HG02885 (cell line): ENCODE data around the gene ZNF462.

Source experiments
- ATAC-seq: cut with Tn5 transposase; IDR thresholded peaks from one replicate; pipeline ENCODE4 v1.9.1; 2021; ENCODE audit warnings: mild to moderate bottlenecking; ENCODE audit not compliant: unreplicated experiment, poor library complexity

Gene ZNF462

DNA sequence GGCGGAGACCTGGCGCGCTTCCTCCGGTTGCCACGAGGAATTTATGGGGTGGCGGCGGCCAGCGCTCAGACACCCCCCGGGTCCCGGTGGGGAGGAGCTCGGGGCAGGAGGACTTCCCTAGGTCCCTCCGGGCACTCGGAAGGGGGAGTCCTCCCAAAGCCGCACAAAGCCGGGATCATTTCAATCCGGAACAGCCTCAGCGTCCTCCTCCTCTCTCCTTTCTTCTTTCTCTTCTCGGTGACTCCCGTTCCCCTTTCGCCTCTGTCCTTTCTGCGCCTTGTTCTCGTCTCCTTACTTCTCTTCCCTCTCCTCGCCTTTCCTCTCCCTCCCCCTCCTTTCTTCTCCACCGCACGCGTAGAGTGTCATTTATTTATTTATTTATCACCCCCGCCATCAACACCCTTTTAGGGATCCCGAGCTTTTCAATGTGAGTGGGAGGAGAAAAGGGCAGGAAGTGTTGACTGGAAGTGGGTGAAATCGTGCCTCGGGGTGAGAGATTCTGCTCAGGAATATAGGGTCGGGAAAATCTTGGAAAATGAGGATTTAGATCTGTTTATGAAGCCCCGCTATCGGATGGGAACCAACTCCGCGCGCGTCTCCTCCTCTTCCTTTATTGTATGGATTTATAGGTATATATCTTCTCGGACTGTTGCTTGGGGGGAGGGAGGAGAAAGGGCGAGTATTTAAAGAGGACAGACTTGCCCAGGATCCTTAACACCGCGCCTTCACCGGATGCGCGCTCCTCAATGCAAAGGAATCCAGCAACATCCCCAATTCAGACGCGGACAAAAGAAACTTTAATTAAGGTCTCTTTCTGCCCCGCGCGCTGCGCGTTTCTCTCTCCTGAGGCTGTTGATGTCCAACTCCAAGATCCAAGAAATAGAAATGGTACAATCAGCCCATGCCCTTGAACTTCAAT is 2.0 kb upstream of the ZNF462 start:
- ATAC-seq = no peak

DNA sequence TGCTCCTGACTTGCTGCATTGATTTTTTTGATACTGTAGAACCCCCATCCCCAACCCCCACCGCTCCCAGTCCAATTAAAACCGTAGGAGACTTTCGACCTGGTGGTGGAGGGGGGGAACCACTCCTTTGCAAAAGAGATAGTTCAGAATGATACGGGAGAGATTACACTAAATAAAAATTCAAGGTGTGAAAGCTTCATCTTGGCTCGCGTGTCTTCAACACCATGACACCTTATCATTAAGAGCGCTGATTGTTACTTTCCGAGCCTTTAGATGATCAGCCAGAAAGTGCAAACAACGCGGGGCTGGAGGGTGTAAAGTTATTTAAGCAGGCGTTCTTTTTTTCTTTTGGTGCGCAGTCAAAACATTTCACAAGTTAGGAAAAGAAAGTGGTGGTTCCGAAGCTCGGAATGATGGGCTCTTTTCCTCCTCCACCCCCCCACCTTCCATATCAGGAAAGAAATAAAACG is 1.3 kb upstream of the ZNF462 start:
- ATAC-seq = no peak

DNA sequence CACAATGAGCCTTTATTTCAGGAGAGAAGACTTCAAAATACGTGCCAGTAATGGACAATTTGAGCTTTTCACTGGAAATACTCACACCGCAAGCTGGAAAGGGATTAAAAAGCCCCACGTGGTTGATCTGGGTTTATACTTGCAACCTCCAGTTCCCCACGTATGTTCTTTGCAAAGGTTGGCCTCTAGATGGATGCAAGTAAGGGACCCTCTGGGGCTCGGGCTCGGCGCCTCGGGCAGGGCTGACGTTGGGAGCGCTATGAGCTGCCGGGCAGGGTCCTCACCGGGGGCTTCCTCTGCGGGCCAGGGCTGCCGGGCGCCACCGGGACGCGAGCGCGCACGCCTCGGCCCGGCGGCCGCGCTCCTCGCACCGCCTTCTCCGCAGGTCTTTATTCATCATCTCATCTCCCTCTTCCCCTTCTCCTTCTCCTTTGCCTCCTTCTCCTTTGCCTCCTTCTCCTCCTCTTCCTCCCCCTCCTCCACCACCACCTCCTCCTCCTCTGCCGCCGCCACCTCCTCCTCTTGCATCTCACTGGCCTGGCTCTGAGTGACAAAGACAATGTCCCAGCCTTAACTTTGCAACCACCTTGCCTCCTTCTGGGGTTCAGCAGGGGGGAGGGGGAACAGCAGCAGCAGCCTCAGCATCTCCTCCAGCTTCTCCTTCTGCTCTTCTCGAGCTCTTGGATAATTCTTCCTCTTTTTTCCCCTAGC is 701 bp upstream of the ZNF462 start:
- no peak for ATAC-seq

DNA sequence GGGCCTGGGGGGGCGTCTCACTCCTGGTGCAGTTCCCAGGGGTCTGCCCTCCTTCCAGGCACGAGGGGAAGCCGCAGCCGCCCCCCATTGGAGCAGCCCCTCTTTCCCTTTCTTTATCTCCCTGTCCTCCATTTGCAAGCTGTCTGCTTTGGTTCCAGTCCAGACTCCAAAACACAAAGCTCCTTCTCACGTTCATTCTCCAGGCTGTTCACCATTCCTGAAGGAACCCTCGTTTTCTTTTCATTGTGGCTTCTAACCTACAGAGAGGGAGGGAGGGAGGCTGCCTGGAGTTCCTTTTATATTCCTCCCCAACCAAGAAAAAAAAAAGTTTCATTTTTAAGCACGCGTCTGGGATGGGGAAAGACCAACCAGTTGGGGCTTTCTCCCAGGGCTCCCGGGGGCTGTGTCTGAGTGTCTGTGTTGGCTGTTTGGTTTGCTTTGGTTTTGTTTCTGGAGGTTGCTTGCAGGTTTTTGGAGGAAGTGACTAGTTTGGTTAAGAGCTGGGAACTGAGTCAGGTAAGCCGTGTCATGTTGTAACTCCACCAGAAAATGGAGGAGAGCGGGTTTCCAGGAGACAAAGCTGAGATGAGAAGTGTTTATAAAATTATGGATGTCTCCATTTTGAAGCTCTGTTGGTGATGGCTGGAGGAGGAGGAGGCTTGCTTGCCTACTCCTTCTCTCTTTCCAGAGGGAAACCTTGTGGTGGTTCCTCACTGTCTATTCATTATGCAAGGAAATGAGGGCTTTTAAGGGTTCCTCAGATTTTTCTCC is 1.6 kb downstream of the ZNF462 start:
- ATAC-seq = no peak

DNA sequence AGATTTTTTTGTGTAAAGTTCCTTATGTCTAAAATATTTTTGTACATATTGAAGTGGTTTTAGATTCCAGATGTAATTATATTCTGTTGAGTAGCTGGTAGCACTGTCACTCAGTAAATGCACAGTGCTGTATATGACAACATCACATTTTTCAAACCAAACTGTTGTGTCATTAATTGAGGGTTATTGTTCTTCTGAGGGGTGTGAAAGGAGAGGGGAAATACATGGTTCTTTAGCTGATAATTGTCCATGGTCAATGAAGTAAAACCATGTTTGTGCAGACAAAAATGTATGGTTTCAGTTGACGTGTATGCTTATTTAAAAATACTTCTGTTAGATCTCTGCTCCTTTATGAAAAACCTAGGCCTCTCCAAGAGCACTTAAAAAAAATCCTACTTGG is 3.3 kb downstream of the ZNF462 start:
- ATAC-seq = no peak

DNA sequence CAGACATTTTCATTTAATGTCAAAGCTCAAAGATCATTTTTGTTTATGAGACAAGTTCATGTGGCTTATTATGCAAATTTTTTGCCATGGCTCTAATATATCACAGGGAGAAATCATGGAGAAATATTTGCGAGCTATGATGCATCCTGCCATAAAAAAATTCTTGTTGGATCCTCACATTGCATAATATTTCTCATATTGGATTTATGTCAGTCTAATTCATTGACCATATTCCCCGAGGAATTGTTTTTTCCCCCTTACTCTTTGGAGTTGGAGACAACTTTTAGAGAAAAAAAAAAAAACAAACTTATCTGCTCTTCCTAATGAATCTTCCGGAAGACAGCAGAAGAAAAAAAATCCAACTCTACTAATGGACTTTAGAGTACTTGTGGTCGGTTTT is 4.3 kb downstream of the ZNF462 start:
- no peak for ATAC-seq

DNA sequence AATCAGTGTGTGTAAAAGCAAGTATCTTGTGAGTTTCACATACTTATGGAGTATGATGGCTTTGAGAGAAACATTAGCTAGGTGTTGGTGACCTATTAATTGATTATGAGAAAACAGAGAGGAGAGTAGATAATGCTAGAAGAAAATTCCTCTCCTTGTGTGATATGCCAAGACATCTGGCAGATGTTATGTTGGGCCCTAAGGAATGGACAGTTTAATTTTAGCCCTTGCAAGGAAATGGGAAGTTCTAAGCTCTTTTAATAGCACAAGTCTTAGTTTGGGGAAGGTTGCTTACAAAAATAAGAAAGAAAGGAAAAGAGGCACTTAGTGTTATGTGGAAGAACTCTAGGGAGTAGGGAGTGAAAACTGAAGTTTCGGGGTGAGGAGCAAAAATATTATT is 5.1 kb downstream of the ZNF462 start:
- ATAC-seq = no peak

DNA sequence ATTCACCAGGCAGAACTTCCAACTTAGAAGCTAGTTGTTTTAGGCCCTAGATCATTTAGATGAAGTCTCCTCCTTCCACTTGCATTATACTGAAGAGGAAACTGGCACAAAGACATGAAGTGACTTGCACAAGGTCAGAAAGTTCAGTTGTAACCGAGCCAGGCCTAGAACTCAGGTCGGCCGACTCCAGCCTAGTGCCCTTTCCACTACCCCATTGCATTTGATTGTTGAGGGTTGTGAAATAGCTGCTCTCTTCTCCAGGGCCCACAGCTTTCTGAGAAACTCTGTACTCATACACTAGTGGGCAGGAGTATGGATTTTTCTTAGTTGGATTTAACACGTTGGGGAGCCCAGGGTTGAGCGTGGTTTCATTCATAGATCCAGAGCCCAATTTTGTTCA is 5.6 kb downstream of the ZNF462 start:
- no peak for ATAC-seq

DNA sequence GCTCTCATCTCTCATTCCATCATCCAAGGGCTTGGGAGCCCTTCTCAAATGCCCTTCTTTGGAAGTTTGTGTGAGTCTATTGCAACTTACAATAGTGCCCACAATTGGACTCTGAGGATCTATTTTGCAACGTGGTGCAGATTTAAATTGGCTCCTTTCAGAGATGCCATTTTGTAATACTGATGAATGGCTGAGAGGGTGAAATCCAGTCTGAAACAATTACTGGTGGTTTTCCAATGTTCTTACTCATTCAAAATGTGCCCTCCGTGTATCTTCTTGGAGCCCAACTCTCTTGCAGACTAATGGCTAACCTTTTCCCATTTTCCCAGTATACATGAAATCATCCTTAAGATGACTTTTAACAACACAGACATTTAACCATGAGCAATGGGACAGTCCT is 6.1 kb downstream of the ZNF462 start:
- ATAC-seq = no peak

DNA sequence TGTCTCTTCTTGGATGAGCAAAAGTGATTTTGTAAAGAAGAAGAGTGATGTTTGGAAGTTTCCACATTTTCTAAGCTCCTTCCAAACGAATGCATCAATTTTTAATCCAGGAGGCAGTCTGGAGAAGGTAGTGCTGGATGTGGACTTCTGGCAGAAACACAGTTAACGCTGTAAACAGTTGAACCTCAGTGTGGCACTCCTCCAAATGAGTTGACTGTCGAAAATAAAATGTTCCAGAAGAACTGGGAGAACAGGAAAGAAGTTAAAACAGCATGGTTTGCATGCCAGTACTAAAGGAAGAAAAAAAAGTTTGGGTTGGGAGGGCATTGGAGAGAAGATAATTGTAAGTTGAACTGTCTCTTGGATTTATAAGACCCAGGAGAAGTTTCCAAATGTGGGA is 6.5 kb downstream of the ZNF462 start:
- no peak for ATAC-seq

DNA sequence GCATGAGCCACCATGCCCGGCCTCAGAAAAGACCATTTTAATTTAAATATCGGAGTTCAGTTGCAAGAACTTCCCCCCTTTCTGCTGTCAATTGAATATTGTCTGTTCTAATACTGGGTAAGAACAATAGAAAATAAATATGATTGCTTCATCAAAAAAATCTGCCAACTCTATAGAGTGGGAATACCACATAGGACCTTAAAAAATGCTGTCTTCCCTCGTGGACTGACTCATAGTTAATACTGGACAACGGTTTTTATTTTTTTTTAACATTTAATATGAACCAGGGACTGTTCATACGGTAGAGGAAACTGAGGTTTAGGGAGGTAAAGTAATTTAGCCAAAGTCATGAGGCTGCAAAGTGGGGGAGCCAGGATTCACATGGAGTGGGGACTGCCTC is 9.7 kb downstream of the ZNF462 start:
- ATAC-seq = no peak

DNA sequence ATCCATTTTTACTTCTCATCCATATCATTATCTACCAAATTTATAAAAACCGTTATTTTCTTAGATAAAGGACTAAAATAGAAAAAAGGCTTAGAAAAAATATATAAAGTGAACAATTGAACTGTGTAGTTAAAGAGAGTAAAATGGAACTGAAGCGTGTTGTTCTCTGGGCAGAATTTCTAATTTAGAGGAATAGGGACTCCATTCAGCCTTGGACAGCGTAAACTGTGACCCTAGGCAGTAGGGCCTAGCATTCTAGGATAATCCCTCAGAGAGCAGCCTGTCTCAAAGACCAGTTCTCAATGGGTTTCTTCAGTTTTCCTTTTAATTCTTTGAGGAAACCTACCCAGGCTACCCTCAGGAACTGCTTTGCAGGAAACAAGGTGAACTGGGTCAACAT is 11.1 kb downstream of the ZNF462 start:
- ATAC-seq = no peak

DNA sequence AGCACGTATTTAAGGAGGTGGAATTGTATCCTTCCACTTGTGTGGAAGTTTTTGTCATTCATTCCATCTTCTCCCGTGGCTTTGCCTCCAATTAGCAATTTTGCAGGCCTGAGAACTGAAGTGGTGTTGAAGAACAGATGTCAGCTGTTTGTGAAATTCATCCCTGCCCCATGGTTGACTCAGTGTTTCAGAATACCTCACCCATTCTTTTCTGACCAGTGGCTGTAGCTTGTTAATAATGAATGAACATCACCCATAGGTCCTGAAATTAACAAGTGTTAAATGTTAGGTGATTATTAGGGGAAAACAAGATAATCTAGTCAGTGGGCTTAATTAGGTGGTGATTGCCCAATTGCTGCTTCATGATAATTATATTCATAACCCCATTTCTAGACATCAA is 11.7 kb downstream of the ZNF462 start:
- no peak for ATAC-seq

DNA sequence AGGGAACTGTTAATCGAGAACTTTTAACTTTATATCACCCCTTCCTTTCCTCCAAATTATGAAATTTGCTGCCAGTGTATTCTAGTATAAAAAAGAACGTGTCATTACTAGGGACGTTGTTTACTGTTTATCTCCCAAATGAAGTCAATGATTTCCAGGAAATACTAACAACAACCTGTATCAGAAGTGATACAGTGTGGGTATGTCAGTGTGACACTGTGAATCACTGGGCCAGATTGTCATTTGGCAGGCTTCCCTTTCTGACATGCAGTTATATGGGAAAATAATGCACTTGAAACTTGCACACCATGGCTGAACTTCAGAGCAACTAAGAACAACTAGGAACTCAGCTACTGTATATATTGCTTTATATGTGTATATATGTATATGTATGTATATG is 12.6 kb downstream of the ZNF462 start:
- ATAC-seq = no peak

DNA sequence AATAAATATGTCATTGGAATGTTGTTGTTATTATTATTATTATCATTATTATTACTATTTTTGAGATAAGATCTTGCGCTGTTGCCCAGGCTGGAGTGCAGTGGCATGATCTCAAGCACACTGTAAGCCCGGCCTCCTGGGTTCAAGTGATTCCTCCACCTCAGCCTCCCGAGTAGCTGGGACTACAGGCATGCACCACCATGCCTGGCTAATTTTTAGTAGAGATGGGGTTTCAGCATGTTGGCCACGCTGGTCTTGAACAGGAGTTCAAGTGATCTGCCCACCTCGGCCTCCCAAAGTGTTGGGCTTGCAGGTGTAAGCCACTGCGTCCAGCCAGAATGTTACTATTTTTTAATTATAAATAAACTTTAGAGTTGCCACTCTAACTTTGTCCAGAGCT is 14.4 kb downstream of the ZNF462 start:
- ATAC-seq = no peak

DNA sequence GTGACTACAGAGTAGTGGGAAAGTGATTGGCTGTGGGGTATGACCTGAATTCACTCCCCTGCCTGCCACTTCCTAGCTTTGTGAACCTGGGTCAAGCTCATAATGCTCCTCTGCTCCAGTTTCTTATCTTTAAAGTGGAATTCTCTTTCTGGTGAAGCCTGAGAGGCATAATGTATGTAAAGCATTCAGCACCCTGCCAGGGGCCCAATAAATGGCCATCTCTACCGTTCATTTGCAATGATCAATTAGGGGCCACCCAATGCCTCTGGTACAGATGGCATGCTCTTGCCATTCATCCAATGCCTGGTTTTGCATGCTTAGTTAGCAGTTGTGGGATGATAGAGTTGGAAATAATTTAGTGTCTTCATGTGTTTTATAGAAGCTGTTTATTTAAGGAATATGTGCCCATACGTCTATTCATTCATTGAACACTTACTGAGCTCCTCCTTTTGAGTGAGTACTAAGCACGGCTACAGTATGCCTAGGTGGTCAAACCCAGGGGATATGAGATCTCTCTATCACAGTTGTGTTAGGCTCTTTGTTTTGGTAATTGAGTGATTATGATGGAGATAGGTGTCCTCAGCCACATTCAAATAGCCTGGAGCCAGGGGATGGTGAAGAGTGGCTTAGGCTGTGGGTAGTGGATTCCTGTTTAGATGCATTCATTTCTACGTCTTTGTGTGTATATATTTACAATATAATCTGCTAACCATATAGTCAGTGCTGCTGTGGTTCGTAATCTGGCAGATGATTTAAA is 15.3 kb downstream of the ZNF462 start:
- ATAC-seq = no peak

DNA sequence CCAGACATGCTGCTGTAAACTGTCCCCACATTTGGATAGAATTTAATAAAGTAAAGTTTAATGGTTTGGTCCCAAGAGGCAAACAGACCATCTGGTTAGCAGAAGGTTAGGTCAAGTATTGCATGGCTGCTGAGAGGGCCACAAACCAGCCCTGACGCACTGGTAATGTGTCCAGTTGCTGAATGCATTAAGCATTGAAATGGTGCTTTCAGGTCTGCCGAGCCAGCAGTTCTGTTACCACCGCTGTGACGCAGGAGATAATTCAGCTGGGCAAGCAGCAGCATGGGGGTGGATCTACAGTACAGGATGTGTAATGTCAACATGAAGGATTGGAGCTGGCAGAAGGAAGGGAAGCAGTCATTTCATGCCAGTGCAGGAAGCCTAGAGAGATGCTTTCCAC is 16.0 kb downstream of the ZNF462 start:
- no peak for ATAC-seq

DNA sequence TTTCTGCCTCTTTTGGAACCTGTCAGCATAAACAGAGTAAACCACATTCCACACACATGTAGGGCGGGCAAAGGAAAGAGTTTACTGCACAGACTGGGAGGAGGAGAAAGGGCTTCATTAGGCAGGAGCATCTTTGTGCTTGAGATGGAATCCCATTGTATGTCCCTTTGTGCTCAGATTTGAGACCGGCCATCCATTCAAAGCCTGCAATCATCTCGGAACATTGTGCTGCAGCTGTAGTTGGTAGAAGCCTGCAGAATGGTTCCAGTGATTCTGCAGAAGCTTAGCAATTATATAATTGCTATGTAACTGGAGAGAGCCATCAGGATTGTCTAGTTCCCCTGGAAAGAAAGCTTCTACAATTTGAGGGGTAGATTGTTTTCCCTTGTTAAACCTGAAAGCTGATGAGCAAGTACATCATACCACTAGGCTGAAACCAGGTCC is 16.5 kb downstream of the ZNF462 start:
- no peak for ATAC-seq

DNA sequence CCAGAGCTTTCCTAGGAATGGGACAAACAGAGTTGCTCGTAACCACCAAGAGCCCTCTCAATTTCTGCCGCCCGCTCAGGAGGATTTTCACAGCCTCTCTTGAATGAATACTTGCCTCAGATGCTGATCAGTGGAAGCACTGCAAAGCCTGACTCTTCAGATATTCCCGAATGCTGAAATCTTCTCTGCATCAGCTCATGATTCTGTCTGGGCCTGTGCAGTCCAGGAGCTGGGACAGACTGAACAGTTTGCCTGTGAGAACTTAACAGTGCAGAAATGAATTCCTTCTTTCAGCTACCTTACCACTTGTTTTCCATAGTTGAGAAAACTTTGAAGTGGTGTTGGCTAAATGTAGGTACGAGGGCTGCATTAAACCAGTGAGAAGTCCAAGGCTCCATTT is 17.1 kb downstream of the ZNF462 start:
- ATAC-seq = no peak

DNA sequence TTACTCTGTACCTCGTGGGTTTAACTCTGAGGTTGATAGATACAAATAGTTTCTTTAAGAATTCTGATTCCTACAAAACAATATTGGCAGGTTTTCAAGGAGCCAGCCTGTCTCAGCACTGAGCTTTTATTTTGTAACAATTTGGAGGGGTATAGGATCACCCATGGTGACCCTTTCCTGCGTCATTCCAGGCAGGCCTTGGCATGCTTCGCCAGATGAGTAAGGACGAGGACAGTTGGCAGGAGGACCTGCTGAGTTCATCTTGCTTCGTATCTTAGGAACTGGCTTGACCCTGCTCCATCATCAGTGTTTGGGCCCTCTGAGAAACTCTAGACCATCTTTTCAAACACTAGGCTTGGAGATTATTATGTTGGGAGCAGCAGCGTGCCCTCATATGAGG is 17.9 kb downstream of the ZNF462 start:
- ATAC-seq = no peak
